ENCODE measurements around the gene FOXA3.
A peak's percentile ranks its signal among the peaks of the same experiment; 100 is the strongest.

The FOXA3 gene

GRCh38 chr19:45900738-45901431 is 36.8 kb downstream of the FOXA3 start:
- no peaks in the 10 kb centered on the region for H3K9me3 ChIP-seq (ENCODE audit: insufficient read depth, low read length)
- no peak overlapping the region for H2AFZ ChIP-seq (ENCODE audit: low read depth, low read length, severe bottlenecking)
- H3F3A ChIP-seq (ENCODE audit: insufficient read depth), result no peaks in the 10 kb centered on the region
- H3K9me2 ChIP-seq (replicated peaks; ENCODE audit: insufficient read depth, low read length), result no peaks in the 10 kb centered on the region
- peak overlapping the region; percentile 77 for H3K4me3 ChIP-seq (ENCODE audit: insufficient read depth, low read length, poor library complexity, severe bottlenecking)
- TF ChIP-seq EZH2phosphoT487 (conservative IDR thresholded peaks at IDR 0.05; ENCODE audit: low read length), result no peak
- no peak for TF ChIP-seq CTCF (IDR thresholded peaks at IDR 0.05; ENCODE audit: insufficient read depth, low read length, poor library complexity, severe bottlenecking)
- no peaks in the 10 kb centered on the region for H4K20me1 ChIP-seq (ENCODE audit: low read depth, low read length)
- H3K27ac ChIP-seq (ENCODE audit: low read depth, low read length), result no peak overlapping the region
- H3K4me2 ChIP-seq (ENCODE audit: low read depth, low read length, poor library complexity, severe bottlenecking), result peak overlapping the region; percentile 80
- no peaks in the 10 kb centered on the region for H3K27me3 ChIP-seq (ENCODE audit: low read length)
- H3K36me3 ChIP-seq (ENCODE audit: low read length), result no peaks in the 10 kb centered on the region
- peak overlapping the region; percentile 82; the same call in 1 of the 2 replicates for H3K9ac ChIP-seq (ENCODE audit: low read length)
- H3K79me2 ChIP-seq (ENCODE audit: insufficient read depth, low read length), result peaks cover 17% of the 10 kb centered on the region; the same call in 1 of the 2 replicates

GRCh38 chr19:45901432-45901911 is 37.3 kb downstream of the FOXA3 start:
- H3F3A ChIP-seq (ENCODE audit: insufficient read depth), result no peaks in the 10 kb centered on the region
- H2AFZ ChIP-seq (ENCODE audit: low read depth, low read length, severe bottlenecking), result no peak overlapping the region
- H3K9me2 ChIP-seq (replicated peaks; ENCODE audit: insufficient read depth, low read length), result no peaks in the 10 kb centered on the region
- no peaks in the 10 kb centered on the region for H3K27me3 ChIP-seq (ENCODE audit: low read length)
- peak overlapping the region; percentile 82 for H3K9ac ChIP-seq (ENCODE audit: low read length)
- TF ChIP-seq EZH2phosphoT487 (conservative IDR thresholded peaks at IDR 0.05; ENCODE audit: low read length), result no peak
- TF ChIP-seq CTCF (IDR thresholded peaks at IDR 0.05; ENCODE audit: insufficient read depth, low read length, poor library complexity, severe bottlenecking), result no peak
- H3K36me3 ChIP-seq (ENCODE audit: low read length), result no peaks in the 10 kb centered on the region
- H4K20me1 ChIP-seq (ENCODE audit: low read depth, low read length), result no peaks in the 10 kb centered on the region
- peak overlapping the region; percentile 80 for H3K4me2 ChIP-seq (ENCODE audit: low read depth, low read length, poor library complexity, severe bottlenecking)
- H3K9me3 ChIP-seq (ENCODE audit: insufficient read depth, low read length), result no peaks in the 10 kb centered on the region
- no peak overlapping the region for H3K27ac ChIP-seq (ENCODE audit: low read depth, low read length)
- peak overlapping the region; percentile 77 for H3K4me3 ChIP-seq (ENCODE audit: insufficient read depth, low read length, poor library complexity, severe bottlenecking)
- peaks cover 17% of the 10 kb centered on the region; the same call in 1 of the 2 replicates for H3K79me2 ChIP-seq (ENCODE audit: insufficient read depth, low read length)

GRCh38 chr19:45901912-45902650 is 38.0 kb downstream of the FOXA3 start, which contains the start of gene MYPOP:
TSS of gene MYPOP (minus strand) at chr19:45902613. CDS start at chr19:45901773, 840 bp downstream.
- TF ChIP-seq CTCF (IDR thresholded peaks at IDR 0.05; ENCODE audit: insufficient read depth, low read length, poor library complexity, severe bottlenecking) (no peak), EZH2phosphoT487 (conservative IDR thresholded peaks at IDR 0.05; ENCODE audit: low read length) (no peak)
- peak within 1 kb of the TSS; percentile 49 for H3K27ac ChIP-seq (ENCODE audit: low read depth, low read length)
- peak within 1 kb of the TSS; percentile 80 for H3K4me2 ChIP-seq (ENCODE audit: low read depth, low read length, poor library complexity, severe bottlenecking)
- peak within 1 kb of the TSS; percentile 82 for H3K9ac ChIP-seq (ENCODE audit: low read length)
- peak within 1 kb of the TSS; percentile 77 for H3K4me3 ChIP-seq (ENCODE audit: insufficient read depth, low read length, poor library complexity, severe bottlenecking)
- no peaks in the 10 kb centered on the region for H4K20me1 ChIP-seq (ENCODE audit: low read depth, low read length)
- H3K27me3 ChIP-seq (ENCODE audit: low read length), result no peaks in the 10 kb centered on the region
- peaks cover 17% of the 10 kb centered on the region; the same call in 1 of the 2 replicates for H3K79me2 ChIP-seq (ENCODE audit: insufficient read depth, low read length)
- H3K9me2 ChIP-seq (replicated peaks; ENCODE audit: insufficient read depth, low read length), result no peaks in the 10 kb centered on the region
- no peaks in the 10 kb centered on the region for H3K36me3 ChIP-seq (ENCODE audit: low read length)
- H2AFZ ChIP-seq (ENCODE audit: low read depth, low read length, severe bottlenecking), result peak within 1 kb of the TSS; percentile 44
- H3K9me3 ChIP-seq (ENCODE audit: insufficient read depth, low read length), result no peaks in the 10 kb centered on the region
- no peaks in the 10 kb centered on the region for H3F3A ChIP-seq (ENCODE audit: insufficient read depth)
